Measurements from ENCODE around the gene ORAI3.

DNA sequence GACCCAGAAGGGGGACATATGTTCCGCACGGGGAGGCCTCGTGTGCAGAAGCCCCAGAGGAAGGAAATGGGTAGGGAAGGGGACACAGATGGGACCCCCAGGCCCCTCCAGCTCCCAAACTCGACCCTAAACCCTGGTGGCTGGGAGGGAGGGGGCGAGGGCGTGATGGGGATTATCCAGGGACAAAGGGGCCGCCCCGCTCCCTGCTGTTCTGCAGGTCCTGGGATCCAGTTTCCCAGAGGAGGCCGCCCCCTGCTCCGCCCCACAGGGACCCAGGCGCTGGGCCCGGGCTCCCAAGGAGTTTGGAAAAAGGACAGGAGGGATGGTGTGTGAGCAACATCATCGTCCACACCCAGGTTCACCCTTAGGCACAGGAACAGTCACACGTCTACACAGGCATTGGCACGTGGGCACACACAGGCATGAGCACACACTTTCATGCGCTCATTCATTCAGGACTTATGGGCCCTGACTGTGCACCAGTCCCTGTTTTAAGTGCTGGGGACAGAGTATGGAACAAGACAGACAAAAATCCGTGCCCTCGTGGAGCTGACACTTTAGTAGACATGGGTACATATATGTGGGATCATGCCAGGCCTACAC lies 38.3 kb upstream of the ORAI3 start:
- TF ChIP-seq, protein P1, sequence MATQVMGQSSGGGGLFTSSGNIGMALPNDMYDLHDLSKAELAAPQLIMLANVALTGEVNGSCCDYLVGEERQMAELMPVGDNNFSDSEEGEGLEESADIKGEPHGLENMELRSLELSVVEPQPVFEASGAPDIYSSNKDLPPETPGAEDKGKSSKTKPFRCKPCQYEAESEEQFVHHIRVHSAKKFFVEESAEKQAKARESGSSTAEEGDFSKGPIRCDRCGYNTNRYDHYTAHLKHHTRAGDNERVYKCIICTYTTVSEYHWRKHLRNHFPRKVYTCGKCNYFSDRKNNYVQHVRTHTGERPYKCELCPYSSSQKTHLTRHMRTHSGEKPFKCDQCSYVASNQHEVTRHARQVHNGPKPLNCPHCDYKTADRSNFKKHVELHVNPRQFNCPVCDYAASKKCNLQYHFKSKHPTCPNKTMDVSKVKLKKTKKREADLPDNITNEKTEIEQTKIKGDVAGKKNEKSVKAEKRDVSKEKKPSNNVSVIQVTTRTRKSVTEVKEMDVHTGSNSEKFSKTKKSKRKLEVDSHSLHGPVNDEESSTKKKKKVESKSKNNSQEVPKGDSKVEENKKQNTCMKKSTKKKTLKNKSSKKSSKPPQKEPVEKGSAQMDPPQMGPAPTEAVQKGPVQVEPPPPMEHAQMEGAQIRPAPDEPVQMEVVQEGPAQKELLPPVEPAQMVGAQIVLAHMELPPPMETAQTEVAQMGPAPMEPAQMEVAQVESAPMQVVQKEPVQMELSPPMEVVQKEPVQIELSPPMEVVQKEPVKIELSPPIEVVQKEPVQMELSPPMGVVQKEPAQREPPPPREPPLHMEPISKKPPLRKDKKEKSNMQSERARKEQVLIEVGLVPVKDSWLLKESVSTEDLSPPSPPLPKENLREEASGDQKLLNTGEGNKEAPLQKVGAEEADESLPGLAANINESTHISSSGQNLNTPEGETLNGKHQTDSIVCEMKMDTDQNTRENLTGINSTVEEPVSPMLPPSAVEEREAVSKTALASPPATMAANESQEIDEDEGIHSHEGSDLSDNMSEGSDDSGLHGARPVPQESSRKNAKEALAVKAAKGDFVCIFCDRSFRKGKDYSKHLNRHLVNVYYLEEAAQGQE (IDR thresholded peaks at IDR 0.05; ENCODE audit: insufficient read depth in 1 of 2, low read depth in 2 of 2, low read length in 2 of 2), result no peak
- TF ChIP-seq POLR2AphosphoS5 (IDR thresholded peaks at IDR 0.05; ENCODE audit: low read depth, low read length), result no peak
- no peak for TF ChIP-seq TAF1 (IDR thresholded peaks at IDR 0.05; ENCODE audit: borderline replicate concordance, insufficient read depth, low read length)

Measured in PFSK-1 (cell line).